Liver (tissue), 3 donors: ENCODE measurements around the gene ELAVL1.

Experiments
- CTCF ChIP-seq: fragments of 150-350 bp; IDR thresholded peaks from 2 replicates; pipeline ENCODE4 v1.5.1; 2017; ENCODE audit warnings: improper control_type of control experiment, low read depth, low read length; ENCODE audit not compliant: missing input control
- SP1 ChIP-seq: IDR thresholded peaks from 2 replicates; pipeline ENCODE4 v1.6.1; 2018; ENCODE audit warnings: antibody characterized with exemption, mild to moderate bottlenecking
- donor health status: healthy.
- donor health status: healthy.

GRCh38 chr19:7996883-7997282 is 8.6 kb downstream of the ELAVL1 start:
- TF ChIP-seq CTCF = no peak
- no peak for TF ChIP-seq SP1
